Limb (tissue), 2 donors: ENCODE results near the gene DRD2.

Experiments
- DNase-seq, 2 donors: peaks; one replicate each; pipeline ENCODE4 v3.0.0-alpha.2; 2016; ENCODE audit errors: extremely low spot score in 2 of 2

DRD2 gene

DNA sequence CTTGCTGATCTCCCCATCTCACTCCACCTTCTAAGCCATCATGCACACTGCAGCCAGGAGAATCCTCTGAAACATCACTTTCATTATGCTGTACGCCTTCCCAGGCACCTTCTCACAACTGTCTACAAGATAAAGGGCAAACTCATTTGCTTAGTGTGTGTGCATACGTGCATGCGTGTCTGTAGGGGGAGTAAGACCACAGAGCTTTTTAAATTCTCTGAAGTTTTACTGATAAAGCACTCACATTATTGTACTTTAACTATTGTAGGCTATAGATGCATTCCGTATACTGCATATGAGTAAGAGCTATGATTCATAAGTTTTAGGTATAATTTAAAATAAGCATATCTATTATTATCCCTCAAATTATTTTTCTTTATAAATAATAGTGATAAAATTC, 102.9 kb downstream of the DRD2 start:
- no peak for DNase-seq

DNA sequence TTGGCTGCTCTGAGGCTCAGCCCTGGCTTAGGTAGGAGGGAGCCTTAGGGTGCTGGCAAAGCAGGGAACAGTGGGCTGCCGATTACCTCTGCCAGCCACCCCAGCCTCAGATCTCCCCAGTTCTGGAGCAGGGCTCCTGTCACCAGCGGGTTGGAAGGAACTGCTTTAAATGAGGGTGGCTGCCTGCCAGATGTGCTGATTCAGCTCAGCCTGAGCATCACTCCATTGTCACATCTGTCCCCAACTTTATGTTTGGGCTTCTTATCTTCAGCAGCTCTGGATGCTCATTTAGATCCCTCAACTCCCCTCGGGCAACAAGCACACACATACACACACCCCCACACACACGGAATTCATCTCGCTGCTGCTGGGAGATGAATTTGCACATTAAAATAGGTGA, 104.6 kb downstream of the DRD2 start:
- DNase-seq, result no peak

DNA sequence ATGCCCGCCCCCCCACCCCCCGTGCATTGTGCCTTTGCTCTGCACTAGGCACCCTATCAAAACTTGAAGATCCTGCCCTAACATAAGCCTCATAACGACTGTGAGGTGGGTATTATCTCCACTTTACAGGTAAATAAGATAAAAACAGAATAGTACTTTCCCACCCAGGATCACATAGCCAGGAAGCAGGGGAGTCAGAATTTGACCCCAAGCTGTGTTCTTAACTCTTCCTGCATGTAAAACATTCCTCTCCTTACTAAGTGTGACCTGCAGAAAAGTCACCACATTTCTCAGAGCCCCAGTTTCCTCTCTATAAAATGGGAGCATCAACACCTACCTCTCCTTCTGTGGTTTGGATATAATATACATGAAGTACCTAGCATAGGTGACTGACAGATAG, 105.8 kb downstream of the DRD2 start:
- no peak for DNase-seq

DNA sequence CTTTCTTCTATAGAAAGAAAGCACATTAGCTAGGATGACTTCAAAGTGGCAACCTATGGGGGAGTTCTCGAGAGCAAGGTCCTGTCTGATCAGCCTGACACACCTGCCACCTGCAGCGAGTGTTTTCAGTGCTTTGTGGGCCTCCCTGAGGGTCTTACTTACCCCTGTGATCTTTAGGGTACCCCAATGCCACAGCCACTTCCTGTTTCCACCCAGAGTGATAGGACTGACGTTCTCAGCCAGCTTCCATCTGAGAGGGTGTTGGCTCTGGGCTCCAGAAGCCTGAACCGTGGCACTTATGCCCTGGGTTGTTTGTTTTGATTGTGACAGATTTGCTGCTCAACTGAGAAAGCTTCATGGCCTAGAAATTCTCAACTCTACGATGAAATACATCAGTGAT, 109.3 kb downstream of the DRD2 start:
- DNase-seq, result no peak

DNA sequence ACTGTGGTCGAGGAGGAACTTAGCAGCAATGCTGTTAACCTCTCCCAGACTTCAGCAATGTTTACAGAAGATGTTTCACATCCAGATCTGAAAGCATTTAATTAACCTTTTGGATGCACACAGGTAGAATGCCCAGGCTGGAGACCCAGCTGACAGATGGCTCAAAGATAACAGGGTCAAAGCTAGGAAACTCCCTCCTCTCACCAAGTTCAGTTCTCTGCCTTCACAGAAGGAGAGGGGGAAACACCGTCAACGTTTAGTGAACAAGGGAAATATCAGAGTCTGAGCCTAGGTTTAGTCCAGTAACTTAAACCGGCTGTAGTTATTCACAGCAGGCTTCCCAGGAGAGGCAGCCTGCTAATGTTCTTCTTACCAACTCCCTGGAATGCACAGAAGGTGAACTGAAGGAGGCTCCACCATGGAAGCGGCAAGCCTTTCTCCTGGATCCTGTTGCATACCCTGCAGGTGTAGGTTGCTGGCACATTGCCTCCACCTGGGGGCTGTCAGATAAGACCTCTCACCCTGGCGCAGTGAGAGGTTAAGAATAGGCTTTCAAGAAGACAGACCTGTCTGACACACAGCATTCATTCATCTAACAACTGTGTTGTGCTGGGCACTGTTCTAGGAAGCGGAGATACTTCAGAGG, 111.1 kb downstream of the DRD2 start:
- no peak for DNase-seq

DNA sequence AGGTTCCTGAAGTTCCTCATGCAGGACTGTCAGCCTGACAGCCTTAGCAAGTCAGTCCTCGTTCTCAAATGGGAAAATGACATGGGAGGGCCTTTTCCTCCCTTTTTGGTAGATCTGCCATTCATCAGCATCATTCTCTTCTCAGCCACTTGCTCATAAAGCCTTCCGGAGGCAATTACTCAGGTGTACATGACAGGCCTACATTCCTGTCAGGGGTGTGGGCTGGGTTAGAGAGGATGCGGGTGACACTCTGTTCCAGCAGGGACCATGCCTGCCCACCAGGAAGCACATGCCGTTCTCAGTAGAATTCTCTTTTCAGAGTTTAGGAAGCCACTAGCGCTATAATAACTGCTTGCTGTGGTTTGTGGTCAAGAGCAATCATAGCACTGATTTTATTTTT, 111.8 kb downstream of the DRD2 start:
- no peak for DNase-seq
